Measurements from ENCODE around the gene CBARP.

Gene CBARP

GRCh38 chr19:1226522-1227303, 11.1 kb downstream of the CBARP start:
- no peak for DNase-seq (ENCODE audit: low read depth)
- no peak overlapping the region for H3K4me3 ChIP-seq (ENCODE audit: low read depth, low read length)
- no peak for TF ChIP-seq CTCF (IDR thresholded peaks at IDR 0.05; ENCODE audit: low read depth, low read length, missing control alignments)

- no peak for TF ChIP-seq CTCF (IDR thresholded peaks at IDR 0.05; ENCODE audit: low read depth, low read length, missing control alignments)
- no peak for DNase-seq (ENCODE audit: low read depth)
Observed at GRCh38 chr19:1226227-1226518, 11.6 kb downstream of the CBARP start.

GRCh38 chr19:1225440-1226226, 12.2 kb downstream of the CBARP start:
- no peak for DNase-seq (ENCODE audit: low read depth)
- no peak overlapping the region for H3K4me3 ChIP-seq (ENCODE audit: low read depth, low read length)
- TF ChIP-seq CTCF (IDR thresholded peaks at IDR 0.05; ENCODE audit: low read depth, low read length, missing control alignments): no peak

More at GRCh38 chr19:1226227-1226518, 11.6 kb downstream of the CBARP start:
- H3K4me3 ChIP-seq (ENCODE audit: low read depth, low read length): no peak overlapping the region

GRCh38 chr19:1224847-1225246, 13.0 kb downstream of the CBARP start:
- TF ChIP-seq CTCF (IDR thresholded peaks at IDR 0.05; ENCODE audit: low read depth, low read length, missing control alignments): no peak
- no peak overlapping the region for H3K4me3 ChIP-seq (ENCODE audit: low read depth, low read length)
- DNase-seq (ENCODE audit: low read depth): no peak

- no peak overlapping the region for H3K4me3 ChIP-seq (ENCODE audit: low read depth, low read length)
- DNase-seq (ENCODE audit: low read depth): no peak
- TF ChIP-seq CTCF (IDR thresholded peaks at IDR 0.05; ENCODE audit: low read depth, low read length, missing control alignments): no peak
Observed at GRCh38 chr19:1224047-1224825, 13.6 kb downstream of the CBARP start.

GRCh38 chr19:1223018-1223855, 14.6 kb downstream of the CBARP start:
- peak; percentile 75 for TF ChIP-seq CTCF (IDR thresholded peaks at IDR 0.05; ENCODE audit: low read depth, low read length, missing control alignments)
- no peak overlapping the region for H3K4me3 ChIP-seq (ENCODE audit: low read depth, low read length)
- no peak for DNase-seq (ENCODE audit: low read depth)
